ENCODE results near the gene HNRNPF.
"Not testable (repeated sequence)": the region's sequence is repeated elsewhere in the genome, so short reads cannot be mapped to it uniquely, and the experiment has no call there.

HNRNPF gene

GRCh38 chr10:43344051-43344450 is 64.9 kb downstream of the HNRNPF start:
- no peak for DNase-seq

- DNase-seq = no peak
Measured at GRCh38 chr10:43343126-43343525, 65.9 kb downstream of the HNRNPF start.

GRCh38 chr10:43342279-43343125 is 66.5 kb downstream of the HNRNPF start:
- DNase-seq = no peak

- DNase-seq = no peak
Measured at GRCh38 chr10:43341450-43341849, 67.5 kb downstream of the HNRNPF start.

- no peak for DNase-seq
Measured at GRCh38 chr10:43340619-43341018, 68.4 kb downstream of the HNRNPF start.

- DNase-seq = no peak
Measured at GRCh38 chr10:43340101-43340500, 68.9 kb downstream of the HNRNPF start.

- DNase-seq = no peak
Measured at GRCh38 chr10:43339136-43339535, 69.8 kb downstream of the HNRNPF start.

GRCh38 chr10:43338117-43338516 is 70.9 kb downstream of the HNRNPF start:
- DNase-seq = no peak

- not testable (repeated sequence) for DNase-seq
Measured at GRCh38 chr10:43337536-43337935, 71.5 kb downstream of the HNRNPF start.

- no peak for DNase-seq
Measured at GRCh38 chr10:43336641-43337318, 72.2 kb downstream of the HNRNPF start.

- no peak for DNase-seq
Measured at GRCh38 chr10:43336061-43336460, 72.9 kb downstream of the HNRNPF start.
